Tibial nerve (tissue), 4 donors: ENCODE results near the gene ACSM5. TPM values are rescaled to one million over a fixed set of nuclear protein-coding genes. Genes with fewer than 3 reads are reported as not detected.
A peak's percentile ranks its signal among the peaks of the same experiment; 100 is the strongest.
"Not testable (repeated sequence)": the region's sequence is repeated elsewhere in the genome, so short reads cannot be mapped to it uniquely, and the experiment has no call there.

Source experiments
- DNase-seq, 2 donors: peaks; one replicate each; pipeline ENCODE4 v3.0.0-alpha.2; 2019; ENCODE audit warnings: low spot score in 2 of 2
- H3K27ac ChIP-seq, 4 donors: fragments of 200-600 bp; sonication (generic) in 3 of 4; one replicate each; pipeline ENCODE4 v1.5.1; 2017 to 2019; ENCODE audit warnings: mild to moderate bottlenecking in 1 of 4
- H3K27me3 ChIP-seq, 2 donors: fragments of 200-600 bp; sonication (generic) in 1 of 2; one replicate each; pipeline versions ENCODE4 v1.5.1 to v1.6.0; 2017 to 2019
- H3K36me3 ChIP-seq, 3 donors: fragments of 200-600 bp; sonication (generic); one replicate each; pipeline ENCODE4 v1.5.1; 2018 to 2019
- H3K4me1 ChIP-seq, 4 donors: fragments of 200-600 bp; sonication (generic) in 3 of 4; one replicate each; pipeline ENCODE4 v1.5.1; 2017 to 2019
- H3K4me3 ChIP-seq, 4 donors: fragments of 200-600 bp; sonication (generic) in 3 of 4; one replicate each; pipeline ENCODE4 v1.5.1; 2017 to 2019; ENCODE audit warnings: mild to moderate bottlenecking in 1 of 4, moderate library complexity in 1 of 4
- H3K9me3 ChIP-seq, 4 donors: fragments of 200-600 bp; sonication (generic) in 3 of 4; one replicate each; pipeline ENCODE4 v1.5.1; 2017 to 2019
- CTCF ChIP-seq, 5 experiments: fragments of 200-600 bp in 3 of 5; fragments of 450-650 bp in 2 of 5; sonication (generic) in 3 of 5; IDR thresholded peaks; one replicate each; pipeline ENCODE4 v1.5.1; 2016 to 2019; ENCODE audit warnings: antibody characterized with exemption in 5 of 5, mild to moderate bottlenecking in 3 of 5, moderate library complexity in 2 of 5
- EP300 ChIP-seq, 2 donors: sonication (generic); formaldehyde crosslinking; IDR thresholded peaks; one replicate each; pipeline ENCODE4 v1.6.1; 2017; ENCODE audit warnings: antibody characterized with exemption in 2 of 2, mild to moderate bottlenecking in 1 of 2
- POLR2A ChIP-seq, 2 donors: fragments of 450-650 bp; IDR thresholded peaks; one replicate each; pipeline ENCODE4 v1.6.1; 2017; ENCODE audit warnings: antibody characterized with exemption in 2 of 2, mild to moderate bottlenecking in 2 of 2, moderate library complexity in 2 of 2
- WGBS, 2 donors: methylation state at CpG; one replicate each; pipeline ENCODE4 v1.1.5; 2018; 5-methylcytosine and 5-hydroxymethylcytosine counted together
- total RNA-seq, 4 donors: library from RNA; depleted of rRNA; stranded (reverse); fragments of >200 nt; gene quantifications; one replicate each; pipeline ENCODE4 v1.1.0, GENCODE V29; 2016

The ACSM5 gene
- total RNA-seq, 4 donors from 2014 or later: 10.5 to 25.1 (median 20.2) TPM

GRCh38 chr16:20424129-20424866 is 15.0 kb downstream of the ACSM5 start:
- H3K9me3 ChIP-seq: no peaks in the 10 kb centered on the region
- no peak for DNase-seq
- no peaks in the 10 kb centered on the region for H3K4me1 ChIP-seq
- TF ChIP-seq EP300 (IDR thresholded peaks at IDR 0.05) (no peak), POLR2A (IDR thresholded peaks at IDR 0.05) (no peak), CTCF (IDR thresholded peaks at IDR 0.05) (no peak)
- no peak overlapping the region for H3K4me3 ChIP-seq
- H3K36me3 ChIP-seq: no peaks in the 10 kb centered on the region
- H3K27ac ChIP-seq: no peak overlapping the region
- 68 to 73% methylated on average over 2 of the region's 2 CpGs for WGBS, 2 donors
- H3K27me3 ChIP-seq: no peaks in the 10 kb centered on the region

- not testable (repeated sequence) for H3K4me1 ChIP-seq, H3K27ac ChIP-seq, H3K4me3 ChIP-seq, DNase-seq, H3K9me3 ChIP-seq, H3K36me3 ChIP-seq, H3K27me3 ChIP-seq
- WGBS, 2 donors: 45 to 81% methylated on average over 2 of the region's 2 CpGs
Observed at GRCh38 chr16:20427401-20427797, 18.1 kb downstream of the ACSM5 start.

- H3K4me3 ChIP-seq, H3K9me3 ChIP-seq, H3K36me3 ChIP-seq, H3K27me3 ChIP-seq, DNase-seq, H3K27ac ChIP-seq, H3K4me1 ChIP-seq: not testable (repeated sequence)
- 80 to 86% methylated on average over 7 of the region's 7 CpGs for WGBS, 2 donors
Observed at GRCh38 chr16:20429499-20429898, 20.2 kb downstream of the ACSM5 start.

- H3K27me3 ChIP-seq, H3K4me3 ChIP-seq, H3K36me3 ChIP-seq, H3K4me1 ChIP-seq, DNase-seq, H3K27ac ChIP-seq, H3K9me3 ChIP-seq: not testable (repeated sequence)
- 86 to 89% methylated on average over 1 of the region's 1 CpG for WGBS, 2 donors
Observed at GRCh38 chr16:20430480-20430879, 21.1 kb downstream of the ACSM5 start.

GRCh38 chr16:20430948-20431347 is 21.6 kb downstream of the ACSM5 start:
- 61 to 75% methylated on average over 9 to 11 of the region's 11 CpGs for WGBS, 2 donors
- H3K4me3 ChIP-seq: no peak overlapping the region
- TF ChIP-seq EP300 (IDR thresholded peaks at IDR 0.05): no peak
- no peak for TF ChIP-seq POLR2A (IDR thresholded peaks at IDR 0.05)
- TF ChIP-seq CTCF (IDR thresholded peaks at IDR 0.05): no peak
- DNase-seq: no peak
- no peaks in the 10 kb centered on the region for H3K36me3 ChIP-seq
- H3K27me3 ChIP-seq: no peaks in the 10 kb centered on the region
- no peak overlapping the region for H3K27ac ChIP-seq
- no peaks in the 10 kb centered on the region for H3K4me1 ChIP-seq
- H3K9me3 ChIP-seq: no peaks in the 10 kb centered on the region

- WGBS, 2 donors: 56 to 64% methylated on average over 1 of the region's 2 CpGs
- H3K36me3 ChIP-seq, H3K4me1 ChIP-seq, DNase-seq, H3K27ac ChIP-seq, H3K9me3 ChIP-seq, H3K4me3 ChIP-seq, H3K27me3 ChIP-seq: not testable (repeated sequence)
Observed at GRCh38 chr16:20438950-20439349, 29.6 kb downstream of the ACSM5 start.

GRCh38 chr16:20439820-20440231 is 30.5 kb downstream of the ACSM5 start:
- not testable (repeated sequence) for H3K9me3 ChIP-seq, H3K27ac ChIP-seq, DNase-seq, H3K27me3 ChIP-seq, H3K36me3 ChIP-seq, H3K4me3 ChIP-seq, H3K4me1 ChIP-seq
- 58 to 60% methylated on average over 3 of the region's 3 CpGs for WGBS, 2 donors
- peak in 1 of 2 donors; percentile 20 for TF ChIP-seq EP300 (IDR thresholded peaks at IDR 0.05)

- H3K9me3 ChIP-seq, H3K4me3 ChIP-seq, H3K27ac ChIP-seq, H3K4me1 ChIP-seq, H3K27me3 ChIP-seq, DNase-seq, H3K36me3 ChIP-seq: not testable (repeated sequence)
- 85 to 86% methylated on average over 1 of the region's 1 CpG for WGBS, 2 donors
Observed at GRCh38 chr16:20440731-20441130, 31.4 kb downstream of the ACSM5 start.
